Mesenchymal stem cell (in vitro differentiated cells and primary cell): ENCODE measurements around the gene CYTH4.

ENCODE experiments used
- DNase-seq: peaks from one replicate; pipeline ENCODE4 v3.0.0-alpha.2; 2013
- H2AFZ ChIP-seq: one replicate; pipeline ENCODE4 v1.6.1; 2013; ENCODE audit warnings: low read depth, mild to moderate bottlenecking, control low read depth, inconsistent platforms, low read length, moderate library complexity
- H2AK5ac ChIP-seq: 2 replicates; pipeline ENCODE4 v1.6.1; 2013; ENCODE audit warnings: low read length, moderate library complexity, mild to moderate bottlenecking, inconsistent platforms; ENCODE audit not compliant: severe bottlenecking
- H2BK120ac ChIP-seq: one replicate; pipeline ENCODE4 v1.6.1; 2013; ENCODE audit warnings: low read depth, mild to moderate bottlenecking, inconsistent platforms, low read length, moderate library complexity
- H2BK12ac ChIP-seq, 2 experiments: one replicate each; pipeline ENCODE4 v1.6.1; 2013; ENCODE audit warnings: inconsistent platforms in 2 of 2, low read length in 2 of 2, mild to moderate bottlenecking in 2 of 2, moderate library complexity in 2 of 2, control low read depth in 1 of 2
- H2BK15ac ChIP-seq: one replicate; pipeline ENCODE4 v1.6.1; 2013; ENCODE audit warnings: mild to moderate bottlenecking, low read depth, inconsistent platforms; ENCODE audit not compliant: poor library complexity, severe bottlenecking
- H2BK5ac ChIP-seq: 2 replicates; pipeline ENCODE4 v1.6.1; 2013; ENCODE audit warnings: low read depth, mild to moderate bottlenecking, low read length, control low read depth, inconsistent platforms; ENCODE audit not compliant: poor library complexity, severe bottlenecking
- H3K14ac ChIP-seq, 2 experiments: one replicate each; pipeline ENCODE4 v1.6.1; 2013; ENCODE audit warnings: inconsistent platforms in 2 of 2, low read length in 2 of 2, control low read depth in 1 of 2, mild to moderate bottlenecking in 1 of 2, moderate library complexity in 1 of 2
- H3K18ac ChIP-seq, 2 experiments: one replicate each; pipeline ENCODE4 v1.6.1; 2013; ENCODE audit warnings: inconsistent platforms in 2 of 2, low read length in 2 of 2, control low read depth in 1 of 2, low read depth in 1 of 2, mild to moderate bottlenecking in 1 of 2
- H3K23ac ChIP-seq, 2 experiments: one replicate each; pipeline ENCODE4 v1.6.1; 2013; ENCODE audit warnings: inconsistent platforms in 2 of 2, low read length in 2 of 2, mild to moderate bottlenecking in 2 of 2, moderate library complexity in 2 of 2, control low read depth in 1 of 2
- H3K27ac ChIP-seq: 2 replicates; pipeline ENCODE4 v1.5.1; 2013; ENCODE audit warnings: mild to moderate bottlenecking, moderate library complexity, low read length, control low read depth, inconsistent platforms; ENCODE audit not compliant: poor library complexity, severe bottlenecking
- H3K27me3 ChIP-seq, 2 experiments: 2 replicates each; pipeline versions ENCODE4 v1.6.1 to v1.7.0; 2013; ENCODE audit warnings: low read length in 2 of 2, mild to moderate bottlenecking in 2 of 2, moderate library complexity in 2 of 2, control low read depth in 1 of 2, inconsistent platforms in 1 of 2; ENCODE audit not compliant: control insufficient read depth in 1 of 2, insufficient read depth in 1 of 2
- H3K36me3 ChIP-seq, 2 experiments: 2 replicates each; pipeline versions ENCODE4 v1.6.1 to v1.7.0; 2013; ENCODE audit warnings: low read length in 2 of 2, control low read depth in 1 of 2, inconsistent platforms in 1 of 2, low read depth in 1 of 2, mild to moderate bottlenecking in 1 of 2; ENCODE audit not compliant: insufficient read depth in 2 of 2, control insufficient read depth in 1 of 2
- H3K4ac ChIP-seq, 2 experiments: one replicate each; pipeline ENCODE4 v1.6.1; 2013; ENCODE audit warnings: inconsistent platforms in 2 of 2, low read length in 2 of 2, mild to moderate bottlenecking in 2 of 2, moderate library complexity in 2 of 2, control low read depth in 1 of 2, low read depth in 1 of 2
- H3K4me1 ChIP-seq: 2 replicates; pipeline ENCODE4 v1.6.1; 2013; ENCODE audit warnings: low read depth, low read length, control low read depth; ENCODE audit not compliant: control insufficient read depth, insufficient read depth
- H3K4me2 ChIP-seq: 2 replicates; pipeline ENCODE4 v1.6.1; 2013; ENCODE audit warnings: low read length, mild to moderate bottlenecking, inconsistent platforms; ENCODE audit not compliant: poor library complexity, severe bottlenecking
- H3K4me3 ChIP-seq, 2 experiments: 2 replicates each; pipeline versions ENCODE4 v1.5.1 to v1.7.0; 2013; ENCODE audit warnings: low read length in 2 of 2, mild to moderate bottlenecking in 2 of 2, control low read depth in 1 of 2, low read depth in 1 of 2; ENCODE audit not compliant: insufficient read depth in 1 of 2
- H3K79me1 ChIP-seq: replicated peaks from 2 replicates; pipeline ENCODE4 v1.6.1; 2013; ENCODE audit warnings: mild to moderate bottlenecking, control low read depth, low read length, inconsistent platforms; ENCODE audit not compliant: poor library complexity, severe bottlenecking
- H3K9ac ChIP-seq: 2 replicates; pipeline ENCODE4 v1.7.0; 2013; ENCODE audit warnings: mild to moderate bottlenecking, low read length, moderate library complexity
- H3K9me3 ChIP-seq: 2 replicates; pipeline ENCODE4 v1.7.0; 2013; ENCODE audit warnings: mild to moderate bottlenecking, low read length; ENCODE audit not compliant: control insufficient read depth
- H4K8ac ChIP-seq: one replicate; pipeline ENCODE4 v1.6.1; 2013; ENCODE audit warnings: inconsistent platforms, mild to moderate bottlenecking, low read length, moderate library complexity
- H4K91ac ChIP-seq: one replicate; pipeline ENCODE4 v1.6.1; 2013; ENCODE audit warnings: mild to moderate bottlenecking, low read length, inconsistent platforms
- WGBS: methylation state at CpG from one replicate; pipeline ENCODE4 v1.1.7; 2013; ENCODE audit warnings: mixed read lengths; 5-methylcytosine and 5-hydroxymethylcytosine counted together

CYTH4 gene

GRCh38 chr22:37320726-37321677 is 38.7 kb downstream of the CYTH4 start:
- no peak overlapping the region for H2BK5ac ChIP-seq
- H3K14ac ChIP-seq = no peak overlapping the region
- H3K9ac ChIP-seq = no peak overlapping the region
- no peak overlapping the region for H3K18ac ChIP-seq
- H3K4me3 ChIP-seq = no peak overlapping the region
- no peak overlapping the region for H2BK12ac ChIP-seq
- DNase-seq = no peak
- H3K79me1 ChIP-seq = peaks cover 5% of the 10 kb centered on the region
- no peak overlapping the region for H3K27ac ChIP-seq
- H2AFZ ChIP-seq = no peak overlapping the region
- H3K4me2 ChIP-seq = no peak overlapping the region
- WGBS = 87% methylated on average over 15 of the region's 16 CpGs
- H2AK5ac ChIP-seq = peak overlapping the region; percentile 31
- no peak overlapping the region for H3K4ac ChIP-seq
- H4K8ac ChIP-seq = no peak overlapping the region
- peaks cover 46% of the 10 kb centered on the region for H3K4me1 ChIP-seq
- H3K27me3 ChIP-seq = peaks cover 0 to 66% of the 10 kb centered on the region in 2 experiments
- H3K23ac ChIP-seq = no peak overlapping the region
- no peak overlapping the region for H2BK120ac ChIP-seq
- no peaks in the 10 kb centered on the region for H3K9me3 ChIP-seq
- H2BK15ac ChIP-seq = no peak overlapping the region
- H3K36me3 ChIP-seq = no peaks in the 10 kb centered on the region
- no peak overlapping the region for H4K91ac ChIP-seq

GRCh38 chr22:37324340-37325038 is 42.2 kb downstream of the CYTH4 start:
- Histone ChIP-seq H3K4me2 (peak overlapping the region; percentile 85), H3K27me3 (peaks cover 0 to 70% of the 10 kb centered on the region in 2 experiments), H3K4me3 (peak overlapping the region in 1 of 2 experiments; percentile 20), H2BK120ac (no peak overlapping the region), H3K14ac (no peak overlapping the region), H4K91ac (no peak overlapping the region), H4K8ac (peak overlapping the region; percentile 20), H3K18ac (peak overlapping the region in 1 of 2 experiments; percentile 68), H3K79me1 (peaks cover 5% of the 10 kb centered on the region), H3K4ac (no peak overlapping the region), H3K27ac (no peak overlapping the region), H3K36me3 (no peaks in the 10 kb centered on the region), H3K23ac (no peak overlapping the region), H2AK5ac (peak overlapping the region; percentile 44), H2AFZ (no peak overlapping the region), H3K4me1 (peaks cover 27% of the 10 kb centered on the region), H3K9me3 (no peaks in the 10 kb centered on the region), H3K9ac (no peak overlapping the region), H2BK12ac (peak overlapping the region in 1 of 2 experiments; percentile 56), H2BK5ac (no peak overlapping the region), H2BK15ac (no peak overlapping the region)
- no peak for DNase-seq
- 14% methylated on average over 51 of the region's 51 CpGs for WGBS

- Histone ChIP-seq H2AFZ (no peak overlapping the region), H3K4ac (no peak overlapping the region), H4K8ac (no peak overlapping the region), H3K36me3 (no peaks in the 10 kb centered on the region), H3K4me3 (peak overlapping the region in 1 of 2 experiments; percentile 20), H3K9ac (no peak overlapping the region), H3K4me1 (peaks cover 32% of the 10 kb centered on the region), H3K4me2 (peak overlapping the region; percentile 85), H3K27me3 (peaks cover 0 to 66% of the 10 kb centered on the region in 2 experiments), H2BK15ac (peak overlapping the region; percentile 71), H2BK12ac (no peak overlapping the region), H2AK5ac (peak overlapping the region; percentile 92), H3K27ac (no peak overlapping the region), H3K79me1 (peaks cover 5% of the 10 kb centered on the region), H3K9me3 (no peaks in the 10 kb centered on the region), H3K14ac (no peak overlapping the region), H3K23ac (no peak overlapping the region), H2BK5ac (no peak overlapping the region), H2BK120ac (no peak overlapping the region), H3K18ac (no peak overlapping the region), H4K91ac (no peak overlapping the region)
- DNase-seq = no peak
- 11% methylated on average over 20 of the region's 21 CpGs for WGBS
Observed at GRCh38 chr22:37325039-37325395, 42.7 kb downstream of the CYTH4 start.

- Histone ChIP-seq H3K18ac (no peak overlapping the region), H3K23ac (no peak overlapping the region), H3K4me1 (peaks cover 48% of the 10 kb centered on the region), H3K14ac (no peak overlapping the region), H2AFZ (no peak overlapping the region), H2BK15ac (no peak overlapping the region), H3K36me3 (no peaks in the 10 kb centered on the region), H4K91ac (no peak overlapping the region), H3K9ac (no peak overlapping the region), H3K27me3 (peaks cover 0 to 66% of the 10 kb centered on the region in 2 experiments), H3K79me1 (peaks cover 5% of the 10 kb centered on the region), H3K9me3 (no peaks in the 10 kb centered on the region), H3K4me2 (no peak overlapping the region), H4K8ac (no peak overlapping the region), H2BK5ac (no peak overlapping the region), H2BK12ac (no peak overlapping the region), H3K4ac (no peak overlapping the region), H3K27ac (no peak overlapping the region), H2BK120ac (no peak overlapping the region), H2AK5ac (peak overlapping the region; percentile 29), H3K4me3 (no peak overlapping the region)
- 66% methylated on average over 6 of the region's 7 CpGs for WGBS
- no peak for DNase-seq
Observed at GRCh38 chr22:37326726-37327125, 44.4 kb downstream of the CYTH4 start.
